ENCODE data around the gene BEND6.
"Not testable (repeated sequence)": the region's sequence is repeated elsewhere in the genome, so short reads cannot be mapped to it uniquely, and the experiment has no call there.

The BEND6 gene

GRCh38 chr6:56986611-56987010, 31.7 kb downstream of the BEND6 start:
- no peak for DNase-seq

- DNase-seq, result no peak
These were observed 33.2 kb downstream of the BEND6 start for GRCh38 chr6:56988145-56988544.

DNA sequence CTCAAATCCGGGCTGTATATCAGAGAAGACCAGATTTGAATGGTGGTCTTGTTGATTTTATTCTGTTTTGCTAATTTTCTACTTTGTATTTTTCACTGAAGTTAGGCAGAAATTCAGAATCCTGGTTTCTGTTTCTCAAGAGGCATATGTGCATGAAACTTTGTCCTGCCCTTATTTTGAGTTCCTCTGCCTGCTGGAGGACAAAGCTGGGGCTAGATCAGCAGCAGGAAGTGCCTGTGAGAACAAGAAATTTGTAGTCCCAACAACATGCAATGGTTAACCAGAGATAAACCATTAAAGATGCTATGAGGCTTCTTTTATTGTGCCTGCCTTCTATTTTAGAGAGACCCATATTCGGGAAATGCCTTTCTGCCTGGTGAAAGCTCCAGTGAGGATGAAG, 37.1 kb downstream of the BEND6 start:
- DNase-seq, result no peak

GRCh38 chr6:56992703-56993102, 37.8 kb downstream of the BEND6 start:
- no peak for DNase-seq

GRCh38 chr6:56995347-56995902, 40.5 kb downstream of the BEND6 start:
- DNase-seq, result no peak

- DNase-seq, result no peak
These were observed 41.5 kb downstream of the BEND6 start for GRCh38 chr6:56996401-56996800.

DNA sequence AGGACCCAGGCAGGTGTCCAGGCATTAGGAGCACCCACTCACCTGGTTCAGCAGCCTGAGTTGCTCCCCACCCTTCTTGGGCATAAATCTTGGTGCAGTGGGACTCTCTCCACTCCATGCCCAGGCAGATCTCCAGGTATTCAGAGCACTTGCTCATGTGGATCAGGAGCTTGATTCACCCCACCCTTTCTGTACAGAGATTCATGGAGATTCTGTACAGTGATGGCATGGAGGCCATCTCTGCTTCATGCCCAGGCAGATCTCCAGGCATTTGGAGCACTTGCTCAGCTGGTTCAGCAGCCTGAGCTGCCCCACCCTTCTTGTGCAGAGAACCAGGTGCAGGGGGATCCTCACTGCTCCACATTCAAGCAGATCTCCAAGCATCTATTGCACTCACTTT, 44.1 kb downstream of the BEND6 start:
- DNase-seq, result no peak

GRCh38 chr6:56999748-57000147, 44.8 kb downstream of the BEND6 start:
- DNase-seq, result not testable (repeated sequence)

- no peak for DNase-seq
These were observed 47.3 kb downstream of the BEND6 start for GRCh38 chr6:57002197-57002596.

DNA sequence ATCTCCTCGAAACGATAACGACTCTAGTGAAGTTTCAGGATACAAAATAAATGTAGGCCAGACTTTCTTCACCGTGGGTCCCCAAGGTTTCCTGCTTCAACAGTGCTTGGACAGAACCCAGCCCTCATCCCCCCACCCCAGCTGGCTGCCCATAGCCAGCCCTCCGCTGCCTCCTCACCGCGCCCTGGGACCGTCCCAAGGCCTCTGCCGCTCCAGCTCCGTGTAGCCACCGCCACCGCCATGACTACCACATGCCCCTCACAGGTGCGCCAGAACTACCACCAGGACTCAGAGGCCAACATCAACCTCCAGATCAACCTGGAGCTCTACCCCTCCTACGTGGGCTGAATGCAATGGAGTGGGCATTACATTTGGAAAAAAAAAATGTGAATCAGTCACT, 49.4 kb downstream of the BEND6 start:
- DNase-seq, result no peak

GRCh38 chr6:57006101-57006500, 51.2 kb downstream of the BEND6 start:
- DNase-seq, result no peak

DNA sequence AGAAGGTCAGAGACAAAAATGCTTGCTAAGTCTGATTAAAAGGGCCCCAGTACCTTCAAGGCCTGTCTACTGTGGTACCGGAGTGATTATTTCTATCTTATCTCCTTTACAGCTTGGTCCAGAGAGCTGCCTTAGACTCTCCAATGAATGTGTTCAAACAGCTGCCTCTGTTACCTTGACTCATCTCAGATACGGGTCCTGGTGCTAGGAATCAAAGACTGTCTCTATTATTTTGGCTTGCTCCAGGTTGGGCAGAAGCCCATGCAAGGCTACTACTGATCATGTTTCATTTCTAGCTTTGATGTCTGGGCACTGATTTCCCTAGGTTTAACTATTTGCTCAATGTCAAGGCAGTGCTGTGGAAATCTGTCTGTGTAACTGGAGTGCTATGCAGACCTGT, 53.2 kb downstream of the BEND6 start:
- not testable (repeated sequence) for DNase-seq

GRCh38 chr6:57013521-57013926, 58.6 kb downstream of the BEND6 start:
- DNase-seq, result no peak

GRCh38 chr6:57017069-57017468, 62.2 kb downstream of the BEND6 start:
- no peak for DNase-seq

DNA sequence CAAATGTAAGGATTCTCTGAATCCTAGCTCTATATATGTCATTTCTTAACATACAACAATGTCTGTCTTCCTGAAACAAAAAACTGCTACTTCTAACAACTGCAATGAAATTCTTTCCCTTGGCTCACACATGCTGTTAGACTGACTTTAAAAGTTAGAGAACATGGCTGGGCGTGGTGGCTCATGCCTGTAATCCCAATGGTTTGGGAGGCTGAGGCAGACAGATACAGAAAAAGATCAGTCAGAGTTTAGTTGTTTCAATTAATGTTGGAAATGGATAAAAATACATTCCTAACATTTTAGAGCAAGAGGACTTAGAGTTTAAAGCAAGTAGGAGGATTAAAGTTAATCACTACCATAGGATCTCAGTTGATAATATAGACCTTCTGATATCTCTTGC, 62.9 kb downstream of the BEND6 start:
- no peak for DNase-seq

DNA sequence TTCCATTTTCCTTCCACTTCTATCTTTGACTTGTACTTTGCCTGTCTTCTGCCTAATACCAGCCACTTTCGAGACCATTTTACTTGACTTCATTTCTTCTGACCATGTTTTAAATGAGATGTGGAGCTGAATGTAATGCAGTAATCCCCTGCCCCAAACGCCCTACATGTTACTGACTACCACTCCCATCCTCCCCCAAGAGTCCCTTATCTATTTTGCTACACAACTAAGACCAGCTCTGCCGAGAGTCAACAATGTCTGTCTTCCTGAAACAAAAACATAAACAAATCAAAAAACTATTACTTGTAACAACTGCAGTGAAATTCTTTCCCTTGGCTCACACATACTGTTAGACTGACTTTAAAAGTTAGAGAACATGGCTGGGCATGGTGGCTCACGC, 64.5 kb downstream of the BEND6 start:
- DNase-seq, result no peak

- no peak for DNase-seq
These were observed 66.3 kb downstream of the BEND6 start for GRCh38 chr6:57021086-57021720.

DNA sequence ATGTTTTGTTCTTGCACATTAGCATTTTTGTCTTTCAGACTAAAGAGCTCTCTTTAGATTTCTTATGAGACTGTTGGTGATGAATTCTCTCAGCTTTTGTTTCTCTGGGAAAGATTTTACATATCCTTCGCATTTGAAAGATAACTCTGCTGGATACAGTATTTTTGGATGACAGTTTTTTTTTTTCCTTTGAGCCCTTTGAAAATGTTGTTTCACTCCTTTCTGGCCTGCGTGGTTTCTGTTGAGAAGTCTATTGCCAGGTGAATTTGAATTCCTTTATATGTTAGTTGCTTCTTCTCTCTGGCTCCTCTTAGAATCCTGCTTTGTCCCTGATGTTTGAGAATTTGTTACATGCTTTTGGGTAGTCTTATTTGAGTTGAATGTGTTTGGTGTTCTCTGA, 69.4 kb downstream of the BEND6 start:
- no peak for DNase-seq

DNA sequence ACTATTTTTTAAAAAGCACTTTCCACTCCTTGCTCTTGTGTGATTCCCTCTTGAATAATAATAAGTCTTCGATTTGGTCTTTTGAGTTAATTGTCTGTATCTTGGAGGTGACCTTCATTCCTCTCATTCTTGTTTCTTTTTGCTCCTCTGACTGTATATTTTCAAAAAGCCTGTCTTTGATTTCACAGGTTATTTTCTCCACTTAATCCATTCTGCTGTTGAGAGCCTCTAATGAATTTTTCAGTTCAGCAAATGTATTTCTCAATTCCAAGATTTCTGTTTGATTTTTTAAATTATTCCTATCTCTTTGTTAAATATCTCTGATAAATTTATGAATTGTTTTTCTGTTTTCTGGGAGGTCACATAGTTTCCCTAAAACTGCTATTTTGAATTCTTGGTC, 69.9 kb downstream of the BEND6 start:
- no peak for DNase-seq

- DNase-seq, result no peak
These were observed 71.1 kb downstream of the BEND6 start for GRCh38 chr6:57026001-57026400.

GRCh38 chr6:57027301-57027700, 72.4 kb downstream of the BEND6 start:
- DNase-seq, result no peak

GRCh38 chr6:57029213-57029612, 74.3 kb downstream of the BEND6 start:
- no peak for DNase-seq

DNA sequence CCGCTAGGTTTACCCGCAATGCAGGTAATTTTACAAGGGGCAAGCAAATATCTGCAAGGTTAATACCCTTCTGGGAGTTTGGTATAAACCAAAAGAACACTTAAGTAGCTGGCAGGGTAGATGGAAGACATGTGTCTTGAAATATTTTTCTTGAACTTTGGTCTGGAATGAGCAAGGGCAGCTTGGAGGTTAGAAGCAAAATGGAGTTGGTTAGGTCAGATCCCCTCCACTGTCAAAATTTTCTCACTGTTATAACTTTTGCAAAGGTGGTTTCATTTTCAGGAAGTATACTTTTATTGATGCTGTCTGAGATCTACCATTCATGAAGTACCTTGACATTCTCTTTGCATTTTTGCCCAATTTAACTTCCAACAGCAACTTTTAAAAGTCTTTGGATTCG, 78.3 kb downstream of the BEND6 start:
- DNase-seq, result no peak

- DNase-seq, result no peak
These were observed 80.6 kb downstream of the BEND6 start for GRCh38 chr6:57035549-57035948.

- no peak for DNase-seq
These were observed 84.0 kb downstream of the BEND6 start for GRCh38 chr6:57038906-57039305.
